Esophagus muscularis mucosa (tissue), 4 donors: ENCODE data around the gene ZFAND2B. TPM values are rescaled to one million over a fixed set of nuclear protein-coding genes. Genes with fewer than 3 reads are reported as not detected.
A peak's percentile ranks its signal among the peaks of the same experiment; 100 is the strongest.

Source experiments
- DNase-seq: peaks from one replicate; pipeline ENCODE4 v3.0.0-alpha.2; 2017; ENCODE audit errors: extremely low spot score
- H3K27ac ChIP-seq, 4 donors: fragments of 200-600 bp; sonication (generic); replicated peaks in 1 of 4; 1 replicate in 3 of 4; 2 replicates in 1 of 4; pipeline ENCODE4 v1.5.1; 2016 to 2019; ENCODE audit warnings: mild to moderate bottlenecking in 1 of 4
- H3K27me3 ChIP-seq, 4 donors: fragments of 200-600 bp; sonication (generic); one replicate each; pipeline versions ENCODE4 v1.5.1 to v1.6.0; 2016 to 2019
- H3K36me3 ChIP-seq, 4 donors: fragments of 200-600 bp; sonication (generic); one replicate each; pipeline ENCODE4 v1.5.1; 2016 to 2019
- H3K4me1 ChIP-seq, 4 donors: fragments of 200-600 bp; sonication (generic); one replicate each; pipeline ENCODE4 v1.5.1; 2016 to 2019
- H3K4me3 ChIP-seq, 4 donors: fragments of 200-600 bp; sonication (generic); 1 replicate in 2 of 4; 2 replicates in 2 of 4; pipeline ENCODE4 v1.5.1; 2016 to 2019; ENCODE audit warnings: mild to moderate bottlenecking in 4 of 4, moderate library complexity in 1 of 4
- H3K9me3 ChIP-seq, 4 donors: fragments of 200-600 bp; sonication (generic); 1 replicate in 3 of 4; 2 replicates in 1 of 4; pipeline ENCODE4 v1.5.1; 2016 to 2019
- EP300 ChIP-seq: sonication (generic); formaldehyde crosslinking; IDR thresholded peaks from one replicate; pipeline ENCODE4 v1.6.1; 2017; ENCODE audit warnings: antibody characterized with exemption
- POLR2A ChIP-seq: fragments of 450-650 bp; IDR thresholded peaks from one replicate; pipeline ENCODE4 v1.6.1; 2017; ENCODE audit warnings: antibody characterized with exemption, moderate library complexity, mild to moderate bottlenecking, low read depth
- POLR2AphosphoS5 ChIP-seq, 2 donors: sonication (generic); formaldehyde crosslinking; IDR thresholded peaks; one replicate each; pipeline ENCODE4 v1.6.1; 2017; ENCODE audit warnings: antibody characterized with exemption in 2 of 2
- WGBS: methylation state at CpG from one replicate; pipeline ENCODE4 v1.1.5; 2018; 5-methylcytosine and 5-hydroxymethylcytosine counted together
- intact Hi-C: fragments of 100-400 bp; cut with DNase I; formaldehyde crosslinking; loops from one replicate; pipeline ENCODE4 v1.15.1; 2023
- total RNA-seq, 4 donors: library from RNA; depleted of rRNA; stranded (reverse); fragments of >200 nt; gene quantifications; one replicate each; pipeline versions ENCODE4 v1.1.0 to v1.2.1, GENCODE V29; 2016
- TF ChIP-seq, protein P1 (sequence below), 3 experiments: fragments of 200-600 bp in 2 of 3; fragments of 450-650 bp in 1 of 3; sonication (generic) in 2 of 3; IDR thresholded peaks; one replicate each; pipeline ENCODE4 v1.5.1; 2017 to 2019; ENCODE audit warnings: antibody characterized with exemption in 3 of 3, mild to moderate bottlenecking in 2 of 3, moderate library complexity in 1 of 3

ZFAND2B gene
- total RNA-seq, 4 donors from 2014 or later, result 27.0 to 50.1 (median 36.9) TPM

DNA sequence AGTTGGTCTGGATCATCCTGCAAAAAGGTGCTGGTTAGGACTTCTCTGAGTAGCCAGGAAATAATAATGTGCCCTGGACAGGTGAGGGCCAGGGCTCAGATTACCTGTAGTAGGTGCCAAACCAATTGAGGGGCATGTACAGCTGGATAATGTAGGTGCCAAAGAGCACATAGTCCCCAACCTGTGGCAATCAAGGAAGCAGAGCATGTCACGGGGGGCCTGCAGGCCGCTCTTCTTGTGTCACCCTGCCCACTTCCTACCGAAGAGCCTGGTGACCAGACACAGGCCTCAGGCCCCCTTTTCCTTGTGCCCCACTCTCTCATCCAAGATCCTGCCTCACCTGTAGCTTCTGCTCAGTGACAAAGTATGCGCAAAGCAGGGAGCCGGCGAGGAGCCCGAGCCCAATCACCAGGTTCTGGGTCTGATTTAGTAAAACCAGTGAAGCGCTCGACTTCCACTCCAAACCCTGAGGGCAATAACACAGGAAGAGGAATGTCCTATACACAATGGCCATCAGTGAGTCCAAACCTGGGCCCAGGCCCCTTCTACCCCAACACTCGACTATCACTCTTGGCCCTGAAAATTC is 7.0 kb downstream of the ZFAND2B start:
- no peak for DNase-seq
- H3K36me3 ChIP-seq, result peaks cover 20 to 77% (median 75%) of the 10 kb centered on the region in 4 donors
- whole genome bisulfite sequencing, result 93% methylated on average over 10 of the region's 10 CpGs
- no peaks in the 10 kb centered on the region for H3K9me3 ChIP-seq
- TF ChIP-seq EP300, result no peak
- TF ChIP-seq POLR2A, result no peak
- TF ChIP-seq POLR2AphosphoS5 (IDR thresholded peaks at IDR 0.05), result no peak
- no peak overlapping the region for H3K27ac ChIP-seq
- H3K27me3 ChIP-seq, result no peaks in the 10 kb centered on the region
- H3K4me1 ChIP-seq, result peaks cover 16 to 34% (median 31%) of the 10 kb centered on the region in 4 donors
- H3K4me3 ChIP-seq, result no peak overlapping the region
- intact Hi-C loops, result no loop called here

DNA sequence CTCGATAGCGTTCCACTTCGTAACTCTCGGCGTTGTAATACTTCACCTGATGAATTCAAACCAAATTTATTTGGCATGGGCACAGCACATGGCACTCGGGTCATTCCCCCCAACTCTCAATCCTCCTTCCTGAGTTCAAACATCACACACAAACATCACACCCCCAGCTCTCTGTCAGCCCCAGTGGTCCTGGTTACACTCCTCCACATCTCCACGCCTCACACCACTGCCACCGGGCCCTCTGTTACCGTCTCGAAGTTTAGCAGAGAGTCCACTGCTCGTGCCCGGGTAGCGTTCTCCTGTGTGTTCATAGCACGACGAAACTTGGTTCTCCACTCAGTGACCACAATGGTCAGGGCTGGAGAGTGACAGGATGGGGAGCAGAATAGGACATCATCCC is 7.6 kb downstream of the ZFAND2B start:
- H3K27ac ChIP-seq, result no peak overlapping the region
- DNase-seq, result no peak
- intact Hi-C loops, result no loop called here
- H3K4me1 ChIP-seq, result peaks cover 19 to 37% (median 34%) of the 10 kb centered on the region in 4 donors
- H3K27me3 ChIP-seq, result no peaks in the 10 kb centered on the region
- 90% methylated on average over 15 of the region's 15 CpGs for WGBS
- no peaks in the 10 kb centered on the region for H3K9me3 ChIP-seq
- H3K4me3 ChIP-seq, result no peak overlapping the region
- TF ChIP-seq, protein P1, sequence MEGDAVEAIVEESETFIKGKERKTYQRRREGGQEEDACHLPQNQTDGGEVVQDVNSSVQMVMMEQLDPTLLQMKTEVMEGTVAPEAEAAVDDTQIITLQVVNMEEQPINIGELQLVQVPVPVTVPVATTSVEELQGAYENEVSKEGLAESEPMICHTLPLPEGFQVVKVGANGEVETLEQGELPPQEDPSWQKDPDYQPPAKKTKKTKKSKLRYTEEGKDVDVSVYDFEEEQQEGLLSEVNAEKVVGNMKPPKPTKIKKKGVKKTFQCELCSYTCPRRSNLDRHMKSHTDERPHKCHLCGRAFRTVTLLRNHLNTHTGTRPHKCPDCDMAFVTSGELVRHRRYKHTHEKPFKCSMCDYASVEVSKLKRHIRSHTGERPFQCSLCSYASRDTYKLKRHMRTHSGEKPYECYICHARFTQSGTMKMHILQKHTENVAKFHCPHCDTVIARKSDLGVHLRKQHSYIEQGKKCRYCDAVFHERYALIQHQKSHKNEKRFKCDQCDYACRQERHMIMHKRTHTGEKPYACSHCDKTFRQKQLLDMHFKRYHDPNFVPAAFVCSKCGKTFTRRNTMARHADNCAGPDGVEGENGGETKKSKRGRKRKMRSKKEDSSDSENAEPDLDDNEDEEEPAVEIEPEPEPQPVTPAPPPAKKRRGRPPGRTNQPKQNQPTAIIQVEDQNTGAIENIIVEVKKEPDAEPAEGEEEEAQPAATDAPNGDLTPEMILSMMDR (IDR thresholded peaks at IDR 0.05), result no peak
- TF ChIP-seq POLR2AphosphoS5 (IDR thresholded peaks at IDR 0.05) (no peak), EP300 (no peak), POLR2A (no peak)
- peaks cover 20 to 72% (median 69%) of the 10 kb centered on the region in 4 donors for H3K36me3 ChIP-seq

DNA sequence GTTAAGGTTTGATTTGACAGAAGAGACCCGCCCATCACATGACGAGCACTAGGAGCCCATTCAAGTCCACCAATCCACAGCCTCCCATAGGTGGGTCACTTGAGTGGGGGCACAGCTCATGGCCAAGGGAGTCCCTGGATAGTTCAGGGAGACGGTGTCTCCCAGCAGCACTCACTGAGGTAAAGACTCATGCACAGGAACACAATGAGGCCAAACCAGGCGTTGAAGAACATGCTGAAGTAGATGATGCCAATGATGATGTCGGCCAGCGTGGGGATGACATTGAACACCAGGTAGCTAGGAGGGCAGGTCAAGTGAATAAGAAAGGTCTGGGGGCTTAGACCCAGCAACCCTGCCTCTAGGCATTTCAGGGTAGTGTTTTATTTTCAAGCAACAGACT is 8.2 kb downstream of the ZFAND2B start:
- Histone ChIP-seq H3K36me3 (peaks cover 20 to 69% (median 65%) of the 10 kb centered on the region in 4 donors), H3K4me1 (peaks cover 25 to 43% (median 40%) of the 10 kb centered on the region in 4 donors), H3K27ac (no peak overlapping the region), H3K27me3 (no peaks in the 10 kb centered on the region), H3K4me3 (no peak overlapping the region), H3K9me3 (no peaks in the 10 kb centered on the region)
- no peak for DNase-seq
- WGBS, result 86% methylated on average over 6 of the region's 6 CpGs
- intact Hi-C loops, result no loop called here
- TF ChIP-seq POLR2AphosphoS5 (IDR thresholded peaks at IDR 0.05) (no peak), EP300 (no peak), POLR2A (no peak)
- TF ChIP-seq, protein P1 (IDR thresholded peaks at IDR 0.05), result no peak

DNA sequence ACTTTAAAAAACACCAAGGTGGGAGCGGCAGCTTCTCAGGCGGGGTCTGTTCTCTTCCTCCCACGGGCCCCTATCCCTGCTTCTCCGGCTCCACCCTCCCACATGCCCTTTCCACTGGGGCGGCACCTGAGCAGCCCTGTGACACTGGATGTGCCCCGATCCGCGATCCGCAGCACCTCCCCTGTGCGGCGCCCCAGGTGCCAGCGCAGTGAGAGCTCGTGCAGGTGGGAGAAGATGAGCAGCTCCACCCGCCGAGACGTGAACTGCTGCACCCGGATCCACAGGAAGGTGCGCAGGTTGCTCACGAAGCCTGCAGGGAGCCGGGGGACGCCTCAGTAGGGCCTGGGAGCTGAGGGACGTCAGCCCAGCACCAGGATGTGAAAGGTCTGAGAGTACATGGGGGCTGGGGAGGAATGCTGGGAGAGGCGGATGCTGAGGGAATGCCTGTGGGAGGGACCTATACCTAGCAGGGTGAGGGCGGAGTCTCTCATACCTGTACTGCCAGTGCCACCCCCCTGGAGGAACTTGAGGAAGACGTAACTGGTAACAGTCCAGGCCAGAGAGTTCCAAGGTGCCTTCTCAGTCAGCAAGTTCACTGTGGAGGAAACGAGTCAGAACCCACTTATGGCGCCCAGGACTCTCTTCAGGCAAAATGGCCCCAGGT is 9.4 kb downstream of the ZFAND2B start:
- TF ChIP-seq POLR2A (no peak), EP300 (no peak), POLR2AphosphoS5 (IDR thresholded peaks at IDR 0.05) (no peak)
- TF ChIP-seq, protein P1 (IDR thresholded peaks at IDR 0.05), result no peak
- Histone ChIP-seq H3K27ac (peak overlapping the region in 1 of 4 donors; percentile 20), H3K4me1 (peaks cover 28 to 55% (median 45%) of the 10 kb centered on the region in 4 donors), H3K9me3 (no peaks in the 10 kb centered on the region), H3K36me3 (peaks cover 32 to 69% (median 65%) of the 10 kb centered on the region in 4 donors), H3K4me3 (no peak overlapping the region), H3K27me3 (no peaks in the 10 kb centered on the region)
- DNase-seq, result no peak
- 93% methylated on average over 26 of the region's 27 CpGs for WGBS
- intact Hi-C loops, result no loop called here

DNA sequence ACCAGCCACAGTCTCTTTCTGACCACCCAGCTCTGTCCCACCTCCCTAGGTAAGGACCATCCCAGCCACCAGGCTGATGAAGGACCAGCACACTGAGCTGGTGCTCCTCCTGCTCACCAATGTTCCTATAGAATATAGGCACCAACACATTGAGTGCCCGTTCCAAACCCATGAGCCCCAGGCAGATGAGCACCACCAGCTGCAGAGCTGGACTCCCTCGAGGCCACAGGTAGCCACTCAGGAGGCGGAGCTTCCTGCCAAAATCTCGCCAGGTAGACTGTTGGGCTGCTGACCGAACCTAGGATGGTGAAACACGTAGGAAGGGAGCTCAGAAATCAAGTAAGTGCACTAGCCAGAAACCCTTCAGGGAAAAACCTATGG is 9.9 kb downstream of the ZFAND2B start:
- Histone ChIP-seq H3K4me3 (no peak overlapping the region), H3K9me3 (no peaks in the 10 kb centered on the region), H3K27me3 (no peaks in the 10 kb centered on the region), H3K36me3 (peaks cover 37 to 69% (median 67%) of the 10 kb centered on the region in 4 donors), H3K4me1 (peaks cover 28 to 56% (median 45%) of the 10 kb centered on the region in 4 donors), H3K27ac (peak overlapping the region; percentile 90 to 99 (median 95))
- 92% methylated on average over 5 of the region's 6 CpGs for WGBS
- intact Hi-C loops, result no loop called here
- TF ChIP-seq POLR2AphosphoS5 (IDR thresholded peaks at IDR 0.05) (no peak), POLR2A (no peak), EP300 (no peak)
- TF ChIP-seq, protein P1 (IDR thresholded peaks at IDR 0.05), result no peak
- no peak for DNase-seq
